Caco-2 (cell line): ENCODE measurements around the gene MORN5. TPM values are rescaled to one million over a fixed set of nuclear protein-coding genes. Genes with fewer than 3 reads are reported as not detected.

Experiments used
- BruUV-seq: library from RNA; stranded (reverse); fragments of 400-500 nt; replicated peaks from 2 replicates; lab custom pipeline; 2021; lab: Mats Ljungman, UMichigan
- CTCF ChIA-PET: fragments of 300-600 bp; sonication (Branson Sonifier 250); formaldehyde crosslinking; loops from one replicate; lab custom pipeline; 2022; ENCODE audit warnings: antibody characterized with exemption; lab: Charles Lee
- POLR2A ChIA-PET: fragments of 300-600 bp; sonication (Branson Sonifier 250); formaldehyde crosslinking; loops from one replicate; lab custom pipeline; 2022; ENCODE audit warnings: antibody characterized with exemption; lab: Charles Lee
- DNase-seq, 2 experiments: peaks; one replicate each; pipeline versions ENCODE4 v3.0.0 to v3.0.0-alpha.2; 2020 to 2022
- H3K27me3 ChIP-seq: replicated peaks from 2 replicates; pipeline ENCODE4 v1.6.0; 2011; ENCODE audit warnings: low read length; ENCODE audit not compliant: control insufficient read depth, insufficient read depth
- H3K36me3 ChIP-seq: 2 replicates; pipeline ENCODE4 v1.5.1; 2011; ENCODE audit warnings: low read length; ENCODE audit not compliant: control insufficient read depth, insufficient read depth
- H3K4me1 ChIP-seq: fragments of 250-450 bp; sonication (Bioruptor Pico); 2 replicates; pipeline ENCODE4 v1.5.1; 2020; ENCODE audit warnings: mild to moderate bottlenecking
- H3K4me3 ChIP-seq: 2 replicates; pipeline ENCODE4 v1.5.1; 2011; ENCODE audit warnings: low read depth, mild to moderate bottlenecking, control low read depth, low read length
- H3K9me3 ChIP-seq: fragments of 250-450 bp; sonication (Bioruptor Pico); 2 replicates; pipeline ENCODE4 v1.5.1; 2020; ENCODE audit warnings: mild to moderate bottlenecking, moderate library complexity
- H3K27ac Mint-ChIP-seq: one replicate; pipeline ENCODE4 v1.8.0; 2022; ENCODE audit warnings: mixed read lengths; ENCODE audit not compliant: unreplicated experiment
- H3K27me3 Mint-ChIP-seq: one replicate; pipeline ENCODE4 v1.8.0; 2022; ENCODE audit warnings: mixed read lengths; ENCODE audit not compliant: insufficient read depth, unreplicated experiment
- H3K36me3 Mint-ChIP-seq: one replicate; pipeline ENCODE4 v1.8.0; 2022; ENCODE audit warnings: mild to moderate bottlenecking, mixed read lengths; ENCODE audit not compliant: insufficient read depth, unreplicated experiment
- H3K4me1 Mint-ChIP-seq: one replicate; pipeline ENCODE4 v1.8.0; 2022; ENCODE audit warnings: low read depth, mixed read lengths; ENCODE audit not compliant: unreplicated experiment
- H3K4me3 Mint-ChIP-seq: one replicate; pipeline ENCODE4 v1.8.0; 2022; ENCODE audit warnings: mild to moderate bottlenecking, moderate library complexity, mixed read lengths; ENCODE audit not compliant: unreplicated experiment
- H3K9me3 Mint-ChIP-seq: one replicate; pipeline ENCODE4 v1.8.0; 2022; ENCODE audit warnings: mixed read lengths; ENCODE audit not compliant: unreplicated experiment
- CTCF ChIP-seq, 2 experiments: fragments of 200-600 bp in 1 of 2; IDR thresholded peaks; 1 replicate in 1 of 2; 2 replicates in 1 of 2; pipeline versions ENCODE4 v1.5.1 to v1.8.0; 2011 to 2022; ENCODE audit warnings: antibody characterized with exemption in 1 of 2, control low read depth in 1 of 2, inconsistent platforms in 1 of 2, low read depth in 1 of 2, low read length in 1 of 2, mild to moderate bottlenecking in 1 of 2, moderate library complexity in 1 of 2; ENCODE audit not compliant: insufficient read depth in 1 of 2, severe bottlenecking in 1 of 2, unreplicated experiment in 1 of 2
- intact Hi-C: fragments of 100-400 bp; cut with micrococcal nuclease; formaldehyde crosslinking; loops from one replicate; pipeline ENCODE4 v1.10.0; 2022; ENCODE audit not compliant: unreplicated experiment
- total RNA-seq: library from RNA; stranded (reverse); gene quantifications from 2 replicates; pipeline ENCODE4 v1.2.3, GENCODE V29; 2022

Gene MORN5
- total RNA-seq, 1 experiment from 2014 or later: not detected

DNA sequence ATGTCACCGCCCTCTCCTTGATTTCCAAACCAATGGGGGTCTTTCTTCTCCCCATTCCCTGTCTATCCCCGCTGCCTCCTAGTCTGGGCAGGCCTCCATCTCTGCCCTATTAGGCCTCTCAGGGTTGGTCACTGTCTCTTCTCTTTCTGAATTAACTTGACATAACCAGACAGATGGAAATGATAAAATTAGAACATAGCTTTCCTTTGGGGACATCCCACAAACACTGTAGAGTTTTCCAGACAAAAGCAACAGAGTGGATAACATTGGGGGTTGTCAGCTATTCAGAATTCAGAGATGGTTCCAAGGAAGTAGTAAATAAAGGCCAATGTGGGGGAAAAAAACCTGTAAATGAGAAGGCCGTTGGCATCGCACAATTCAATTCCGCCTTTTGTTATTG is 44.3 kb downstream of the MORN5 start:
- no TSS peak for BruUV-seq
- Mint-ChIP-seq H3K36me3 (no peaks in the 10 kb centered on the region), H3K4me1 (no peaks in the 10 kb centered on the region), H3K27ac (no peak overlapping the region), H3K27me3 (no peaks in the 10 kb centered on the region), H3K4me3 (no peak overlapping the region), H3K9me3 (no peaks in the 10 kb centered on the region)
- intact Hi-C loops: no loop called here
- POLR2A ChIA-PET: no interaction called here
- no peak for DNase-seq
- Histone ChIP-seq H3K4me3 (no peak overlapping the region), H3K36me3 (no peaks in the 10 kb centered on the region; the same call in 1 of the 2 replicates), H3K9me3 (no peaks in the 10 kb centered on the region), H3K27me3 (no peaks in the 10 kb centered on the region), H3K4me1 (no peaks in the 10 kb centered on the region)
- TF ChIP-seq CTCF (IDR thresholded peaks at IDR 0.05; ENCODE audit: insufficient read depth in 1 of 2, low read depth in 1 of 2, low read length in 1 of 2, severe bottlenecking in 1 of 2, unreplicated experiment in 1 of 2): no peak
- CTCF ChIA-PET: no interaction called here

GRCh38 chr9:122204491-122204890 is 44.8 kb downstream of the MORN5 start:
- Histone ChIP-seq H3K9me3 (no peaks in the 10 kb centered on the region), H3K36me3 (no peaks in the 10 kb centered on the region; the same call in 1 of the 2 replicates), H3K4me3 (no peak overlapping the region), H3K4me1 (no peaks in the 10 kb centered on the region), H3K27me3 (no peaks in the 10 kb centered on the region)
- Mint-ChIP-seq H3K4me1 (no peaks in the 10 kb centered on the region), H3K27me3 (no peaks in the 10 kb centered on the region), H3K27ac (no peak overlapping the region), H3K9me3 (no peaks in the 10 kb centered on the region), H3K36me3 (no peaks in the 10 kb centered on the region), H3K4me3 (no peak overlapping the region)
- DNase-seq: no peak
- no TSS peak for BruUV-seq
- CTCF ChIA-PET: no interaction called here
- POLR2A ChIA-PET: no interaction called here
- no peak for TF ChIP-seq CTCF (IDR thresholded peaks at IDR 0.05; ENCODE audit: insufficient read depth in 1 of 2, low read depth in 1 of 2, low read length in 1 of 2, severe bottlenecking in 1 of 2, unreplicated experiment in 1 of 2)
- intact Hi-C loops: no loop called here

GRCh38 chr9:122205176-122205575 is 45.5 kb downstream of the MORN5 start:
- POLR2A ChIA-PET: no interaction called here
- no peaks in the 10 kb centered on the region for H3K9me3 ChIP-seq
- Mint-ChIP-seq H3K36me3 (no peaks in the 10 kb centered on the region), H3K4me3 (no peak overlapping the region), H3K4me1 (no peaks in the 10 kb centered on the region), H3K27ac (no peak overlapping the region), H3K27me3 (no peaks in the 10 kb centered on the region), H3K9me3 (no peaks in the 10 kb centered on the region)
- TF ChIP-seq CTCF (IDR thresholded peaks at IDR 0.05; ENCODE audit: insufficient read depth in 1 of 2, low read depth in 1 of 2, low read length in 1 of 2, severe bottlenecking in 1 of 2, unreplicated experiment in 1 of 2): no peak
- no peaks in the 10 kb centered on the region for H3K4me1 ChIP-seq
- DNase-seq: no peak
- CTCF ChIA-PET: no interaction called here
- no peaks in the 10 kb centered on the region for H3K27me3 ChIP-seq
- H3K36me3 ChIP-seq: no peaks in the 10 kb centered on the region; the same call in 1 of the 2 replicates
- H3K4me3 ChIP-seq: no peak overlapping the region
- intact Hi-C loops: no loop called here
- no TSS peak for BruUV-seq
